Stimulated activated CD4-positive, alpha-beta T cell treated with anti-CD3 and anti-CD28 coated beads, TNF-alpha, amount 100 ng/mL, for 4 hours (primary cell): ENCODE results near the gene GPR171.
"Not testable (repeated sequence)": the region's sequence is repeated elsewhere in the genome, so short reads cannot be mapped to it uniquely, and the experiment has no call there.

Experiments
- DNase-seq, 3 experiments: peaks; one replicate each; pipeline ENCODE4 v3.0.0-alpha.2; 2020; ENCODE audit warnings: low read depth in 3 of 3

Gene GPR171

GRCh38 chr3:151203051-151203420 is at the start of gene GPR171:
GPR171 (minus strand) TSS chr3:151203216; CDS start chr3:151199386, 3,830 bp downstream.
- peak in 2 of 3 experiments; percentile 38 to 53 for DNase-seq

GRCh38 chr3:151248772-151249337 is 45.8 kb upstream of the GPR171 start:
- DNase-seq, result no peak

- not testable (repeated sequence) for DNase-seq
Observed at GRCh38 chr3:151242006-151242405, 39.0 kb upstream of the GPR171 start.

- no peak for DNase-seq
Observed at GRCh38 chr3:151236736-151237135, 33.7 kb upstream of the GPR171 start.

GRCh38 chr3:151236316-151236715 is 33.3 kb upstream of the GPR171 start:
- no peak for DNase-seq

- no peak for DNase-seq
Observed at GRCh38 chr3:151234825-151235224, 31.8 kb upstream of the GPR171 start.

- no peak for DNase-seq
Observed at GRCh38 chr3:151232991-151233390, 30.0 kb upstream of the GPR171 start.

- not testable (repeated sequence) for DNase-seq
Observed at GRCh38 chr3:151232403-151232802, 29.4 kb upstream of the GPR171 start.

- no peak for DNase-seq
Observed at GRCh38 chr3:151230646-151231045, 27.6 kb upstream of the GPR171 start.

- no peak for DNase-seq
Observed at GRCh38 chr3:151228666-151229040, 25.6 kb upstream of the GPR171 start.

GRCh38 chr3:151227807-151228665 is 25.0 kb upstream of the GPR171 start:
- DNase-seq, result peak; percentile 48 to 71 (median 54)

- DNase-seq, result no peak
Observed at GRCh38 chr3:151227266-151227806, 24.3 kb upstream of the GPR171 start.

GRCh38 chr3:151226825-151227224 is 23.8 kb upstream of the GPR171 start:
- DNase-seq, result no peak

- DNase-seq, result no peak
Observed at GRCh38 chr3:151226088-151226563, 23.1 kb upstream of the GPR171 start.

GRCh38 chr3:151225040-151225975 is 22.3 kb upstream of the GPR171 start:
- DNase-seq, result no peak

GRCh38 chr3:151224268-151224866 is 21.4 kb upstream of the GPR171 start:
- DNase-seq, result no peak

GRCh38 chr3:151219056-151219455 is 16.0 kb upstream of the GPR171 start:
- DNase-seq, result no peak

GRCh38 chr3:151218136-151218535 is 15.1 kb upstream of the GPR171 start:
- DNase-seq, result no peak

GRCh38 chr3:151216641-151217607 is 13.9 kb upstream of the GPR171 start:
- DNase-seq, result no peak

GRCh38 chr3:151214459-151214858 is 11.4 kb upstream of the GPR171 start:
- no peak for DNase-seq
